Endodermal cell (in vitro differentiated cells): Measurements from ENCODE around the gene NR1D2. TPM values are rescaled to one million over a fixed set of nuclear protein-coding genes. Genes with fewer than 3 reads are reported as not detected.

ENCODE experiments used
- DNase-seq: peaks from one replicate; pipeline ENCODE4 v3.0.0-alpha.2; 2017
- H3K27ac ChIP-seq: 2 replicates; pipeline ENCODE4 v1.5.1; 2013; ENCODE audit warnings: mild to moderate bottlenecking, low read depth, low read length, moderate library complexity
- H3K27me3 ChIP-seq: 2 replicates; pipeline ENCODE4 v1.6.1; 2013; ENCODE audit warnings: mild to moderate bottlenecking, low read length, moderate library complexity; ENCODE audit not compliant: insufficient read depth, control insufficient read depth, poor library complexity, severe bottlenecking
- H3K36me3 ChIP-seq: 2 replicates; pipeline ENCODE4 v1.7.0; 2013; ENCODE audit warnings: mild to moderate bottlenecking, low read length, moderate library complexity; ENCODE audit not compliant: control insufficient read depth, insufficient read depth
- H3K4me1 ChIP-seq: one replicate; pipeline ENCODE4 v1.7.0; 2013; ENCODE audit warnings: low read length; ENCODE audit not compliant: control insufficient read depth, insufficient read depth
- H3K4me3 ChIP-seq: 2 replicates; pipeline ENCODE4 v1.5.1; 2013; ENCODE audit warnings: mild to moderate bottlenecking, low read length, moderate library complexity
- H3K9ac ChIP-seq: 2 replicates; pipeline ENCODE4 v1.6.1; 2013; ENCODE audit warnings: mild to moderate bottlenecking, low read length, moderate library complexity; ENCODE audit not compliant: poor library complexity, severe bottlenecking; ENCODE audit errors: extremely low read depth
- H3K9me3 ChIP-seq: 2 replicates; pipeline ENCODE4 v1.6.1; 2013; ENCODE audit warnings: mild to moderate bottlenecking, low read length, moderate library complexity; ENCODE audit not compliant: control insufficient read depth
- H3K27ac Mint-ChIP-seq: 2 replicates; pipeline ENCODE4 v1.8.0; 2020; ENCODE audit warnings: mixed read lengths
- H3K27me3 Mint-ChIP-seq: 2 replicates; pipeline ENCODE4 v1.8.0; 2021; ENCODE audit warnings: mild to moderate bottlenecking, mixed read lengths; ENCODE audit not compliant: insufficient read depth
- H3K36me3 Mint-ChIP-seq: 2 replicates; pipeline ENCODE4 v1.8.0; 2020; ENCODE audit warnings: low read depth, mixed read lengths
- H3K4me1 Mint-ChIP-seq: 2 replicates; pipeline ENCODE4 v1.8.0; 2020; ENCODE audit warnings: mixed read lengths
- H3K4me3 Mint-ChIP-seq: 2 replicates; pipeline ENCODE4 v1.8.0; 2020; ENCODE audit warnings: mild to moderate bottlenecking, moderate library complexity, mixed read lengths
- H3K9me3 Mint-ChIP-seq: 2 replicates; pipeline ENCODE4 v1.8.0; 2020; ENCODE audit warnings: mild to moderate bottlenecking, mixed read lengths
- WGBS, 2 experiments: methylation state at CpG; one replicate each; pipeline versions ENCODE4 v1.1.5 to v1.1.7; 2013; ENCODE audit warnings: missing lambda C conversion rate in 2 of 2, mixed read lengths in 1 of 2; ENCODE audit not compliant: insufficient coverage in 1 of 2, insufficient read length in 1 of 2; 5-methylcytosine and 5-hydroxymethylcytosine counted together
- total RNA-seq, 2 donors: library from RNA; stranded (reverse); fragmentation: NEBNext Ultra II Directional in 1 of 2; extraction: Animal tissue kit (Norgen Biotek cat#: 25700) in 1 of 2; gene quantifications; 2 replicates in 1 of 2; 3 replicates in 1 of 2; pipeline ENCODE4 v1.2.1, GENCODE V29; 2021
- TF ChIP-seq, protein P1 (sequence below): fragments of 200-600 bp; sonication (generic); conservative IDR thresholded peaks from 2 replicates; pipeline ENCODE4 v1.5.0; 2021; ENCODE audit warnings: antibody characterized with exemption, mild to moderate bottlenecking

The NR1D2 gene
- total RNA-seq, 2 donors from 2014 or later: 22.7 to 30.5 TPM

- Histone ChIP-seq H3K9ac (no peak overlapping the region), H3K9me3 (no peaks in the 10 kb centered on the region), H3K4me1 (no peaks in the 10 kb centered on the region), H3K36me3 (no peaks in the 10 kb centered on the region), H3K4me3 (no peak overlapping the region), H3K27me3 (no peaks in the 10 kb centered on the region), H3K27ac (no peak overlapping the region)
- H3K4me1 Mint-ChIP-seq: peaks cover 3% of the 10 kb centered on the region
- H3K9me3 Mint-ChIP-seq: no peaks in the 10 kb centered on the region
- 92 to 100% methylated on average over 2 to 3 of the region's 3 CpGs for WGBS, 2 experiments
- DNase-seq: no peak
- TF ChIP-seq, protein P1, sequence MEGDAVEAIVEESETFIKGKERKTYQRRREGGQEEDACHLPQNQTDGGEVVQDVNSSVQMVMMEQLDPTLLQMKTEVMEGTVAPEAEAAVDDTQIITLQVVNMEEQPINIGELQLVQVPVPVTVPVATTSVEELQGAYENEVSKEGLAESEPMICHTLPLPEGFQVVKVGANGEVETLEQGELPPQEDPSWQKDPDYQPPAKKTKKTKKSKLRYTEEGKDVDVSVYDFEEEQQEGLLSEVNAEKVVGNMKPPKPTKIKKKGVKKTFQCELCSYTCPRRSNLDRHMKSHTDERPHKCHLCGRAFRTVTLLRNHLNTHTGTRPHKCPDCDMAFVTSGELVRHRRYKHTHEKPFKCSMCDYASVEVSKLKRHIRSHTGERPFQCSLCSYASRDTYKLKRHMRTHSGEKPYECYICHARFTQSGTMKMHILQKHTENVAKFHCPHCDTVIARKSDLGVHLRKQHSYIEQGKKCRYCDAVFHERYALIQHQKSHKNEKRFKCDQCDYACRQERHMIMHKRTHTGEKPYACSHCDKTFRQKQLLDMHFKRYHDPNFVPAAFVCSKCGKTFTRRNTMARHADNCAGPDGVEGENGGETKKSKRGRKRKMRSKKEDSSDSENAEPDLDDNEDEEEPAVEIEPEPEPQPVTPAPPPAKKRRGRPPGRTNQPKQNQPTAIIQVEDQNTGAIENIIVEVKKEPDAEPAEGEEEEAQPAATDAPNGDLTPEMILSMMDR: no peak
- no peak overlapping the region for H3K4me3 Mint-ChIP-seq
- H3K27me3 Mint-ChIP-seq: peaks cover under 1% of the 10 kb centered on the region
- no peaks in the 10 kb centered on the region for H3K36me3 Mint-ChIP-seq
- no peak overlapping the region for H3K27ac Mint-ChIP-seq
These were observed 13.5 kb upstream of the NR1D2 start for GRCh38 chr3:23931597-23931996.

- Histone ChIP-seq H3K27me3 (no peaks in the 10 kb centered on the region), H3K36me3 (no peaks in the 10 kb centered on the region), H3K9me3 (no peaks in the 10 kb centered on the region), H3K27ac (no peak overlapping the region), H3K9ac (no peak overlapping the region), H3K4me1 (no peaks in the 10 kb centered on the region), H3K4me3 (no peak overlapping the region)
- peaks cover 3% of the 10 kb centered on the region for H3K27me3 Mint-ChIP-seq
- H3K4me3 Mint-ChIP-seq: no peak overlapping the region
- DNase-seq: no peak
- 88 to 93% methylated on average over 3 of the region's 4 CpGs for WGBS, 2 experiments
- no peak overlapping the region for H3K27ac Mint-ChIP-seq
- TF ChIP-seq, protein P1: no peak
- H3K4me1 Mint-ChIP-seq: peaks cover 3% of the 10 kb centered on the region
- no peaks in the 10 kb centered on the region for H3K9me3 Mint-ChIP-seq
- H3K36me3 Mint-ChIP-seq: no peaks in the 10 kb centered on the region
These were observed 12.5 kb upstream of the NR1D2 start for GRCh38 chr3:23932571-23932970.

- Mint-ChIP-seq H3K4me1 (peaks cover 7% of the 10 kb centered on the region), H3K4me3 (no peak overlapping the region), H3K27me3 (peaks cover 3% of the 10 kb centered on the region), H3K27ac (no peak overlapping the region), H3K36me3 (no peaks in the 10 kb centered on the region), H3K9me3 (peaks cover 5% of the 10 kb centered on the region)
- 70 to 71% methylated on average over 4 of the region's 4 CpGs for WGBS, 2 experiments
- no peaks in the 10 kb centered on the region for H3K36me3 ChIP-seq
- DNase-seq: no peak
- H3K27ac ChIP-seq: no peak overlapping the region
- no peaks in the 10 kb centered on the region for H3K4me1 ChIP-seq
- no peaks in the 10 kb centered on the region for H3K27me3 ChIP-seq
- no peak overlapping the region for H3K4me3 ChIP-seq
- TF ChIP-seq, protein P1: no peak
- peaks cover 11% of the 10 kb centered on the region for H3K9me3 ChIP-seq
- H3K9ac ChIP-seq: no peak overlapping the region
These were observed 10.8 kb upstream of the NR1D2 start for GRCh38 chr3:23934253-23934652.
